H1 (cell line): Measurements from ENCODE around the gene CAMK2D. TPM values are rescaled to one million over a fixed set of nuclear protein-coding genes. Genes with fewer than 3 reads are reported as not detected.

Experiments used
- CTCF ChIA-PET: fragments of 300-600 bp; sonication (Branson Sonifier 250); formaldehyde crosslinking; loops from one replicate; lab custom pipeline; 2021; ENCODE audit not compliant: partially characterized antibody; lab: Charles Lee
- POLR2A ChIA-PET: fragments of 300-600 bp; sonication (Branson Sonifier 250); formaldehyde crosslinking; loops from one replicate; lab custom pipeline; 2021; ENCODE audit warnings: inconsistent platforms; ENCODE audit not compliant: partially characterized antibody; lab: Charles Lee
- DNase-seq, 2 experiments: peaks; one replicate each; pipeline versions ENCODE4 v3.0.0 to v3.0.0-alpha.2; 2010 to 2022; ENCODE audit warnings: low spot score in 2 of 2, low read depth in 1 of 2, mixed read lengths in 1 of 2
- FAIRE-seq: peaks from 2 replicates; lab custom pipeline; 2011; peaks lifted over from hg19 to GRCh38; lab: Jason Lieb, UNC
- H2AFZ ChIP-seq: 2 replicates; pipeline ENCODE4 v1.8.1; 2012; ENCODE audit warnings: low read length, inconsistent platforms
- H2AK5ac ChIP-seq: 2 replicates; pipeline ENCODE4 v1.6.1; 2013; ENCODE audit warnings: low read depth, low read length
- H2BK120ac ChIP-seq: replicated peaks from 2 replicates; pipeline ENCODE3; 2013; ENCODE audit warnings: low read depth, low read length, inconsistent platforms
- H2BK12ac ChIP-seq: 2 replicates; pipeline ENCODE4 v1.6.1; 2013; ENCODE audit warnings: low read depth, low read length
- H2BK15ac ChIP-seq: 2 replicates; pipeline ENCODE4 v1.6.1; 2013; ENCODE audit warnings: low read length
- H2BK20ac ChIP-seq: 2 replicates; pipeline ENCODE4 v1.6.1; 2013; ENCODE audit warnings: low read length
- H2BK5ac ChIP-seq: 2 replicates; pipeline ENCODE4 v1.6.1; 2013; ENCODE audit warnings: low read depth, low read length
- H3K14ac ChIP-seq: 2 replicates; pipeline ENCODE4 v1.6.1; 2013; ENCODE audit warnings: inconsistent platforms; ENCODE audit not compliant: insufficient read length
- H3K18ac ChIP-seq: 2 replicates; pipeline ENCODE4 v1.6.1; 2013; ENCODE audit warnings: low read length; ENCODE audit errors: extremely low read depth
- H3K23ac ChIP-seq: 2 replicates; pipeline ENCODE4 v1.6.1; 2013; ENCODE audit warnings: inconsistent platforms; ENCODE audit not compliant: insufficient read length
- H3K23me2 ChIP-seq: 2 replicates; pipeline ENCODE4 v1.6.1; 2013; ENCODE audit warnings: low read depth, low read length
- H3K27ac ChIP-seq: 2 replicates; pipeline ENCODE4 v1.6.1; 2011; ENCODE audit warnings: low read depth, low read length, inconsistent platforms
- H3K27me3 ChIP-seq, 4 experiments: replicated peaks in 1 of 4; 1 replicate in 1 of 4; 2 replicates in 3 of 4; pipeline versions ENCODE4 v1.6.1 to v1.8.1; 2011 to 2013; ENCODE audit warnings: low read length in 3 of 4, mild to moderate bottlenecking in 3 of 4, inconsistent platforms in 2 of 4, mixed read lengths in 2 of 4, moderate library complexity in 1 of 4; ENCODE audit not compliant: control insufficient read depth in 3 of 4, insufficient read depth in 3 of 4; ENCODE audit errors: extremely low read depth in 1 of 4
- H3K36me3 ChIP-seq, 4 experiments: 2 replicates each; pipeline versions ENCODE4 v1.6.1 to v1.8.1; 2011 to 2013; ENCODE audit warnings: mild to moderate bottlenecking in 4 of 4, low read length in 3 of 4, moderate library complexity in 2 of 4, control low read depth in 1 of 4, inconsistent platforms in 1 of 4; ENCODE audit not compliant: insufficient read depth in 4 of 4, control insufficient read depth in 2 of 4
- H3K4ac ChIP-seq: replicated peaks from 2 replicates; pipeline ENCODE3; 2013; ENCODE audit warnings: low read length, low read depth, mixed read lengths, inconsistent platforms; ENCODE audit not compliant: insufficient read length
- H3K4me1 ChIP-seq, 4 experiments: replicated peaks in 1 of 4; 1 replicate in 1 of 4; 2 replicates in 3 of 4; pipeline versions ENCODE4 v1.6.1 to v1.8.1; 2011 to 2013; ENCODE audit warnings: low read length in 3 of 4, inconsistent platforms in 2 of 4, mixed read lengths in 1 of 4; ENCODE audit not compliant: insufficient read depth in 4 of 4, control insufficient read depth in 3 of 4
- H3K4me2 ChIP-seq, 2 experiments: 2 replicates each; pipeline versions ENCODE4 v1.6.1 to v1.8.1; 2011 to 2013; ENCODE audit warnings: low read depth in 2 of 2, low read length in 2 of 2, control low read depth in 1 of 2, inconsistent platforms in 1 of 2, mild to moderate bottlenecking in 1 of 2; ENCODE audit not compliant: insufficient read depth in 1 of 2
- H3K4me3 ChIP-seq, 4 experiments: fragments of 200-600, 300-600 bp in 1 of 4; sonication (generic), shearing (Covaris generic), sonication (Bioruptor Twin) in 1 of 4; 2 replicates each; pipeline versions ENCODE4 v1.5.1 to v1.8.1; 2011 to 2016; ENCODE audit warnings: low read length in 4 of 4, low read depth in 3 of 4, control low read depth in 2 of 4, inconsistent platforms in 2 of 4, mild to moderate bottlenecking in 2 of 4, mixed read lengths in 1 of 4, moderate library complexity in 1 of 4; ENCODE audit not compliant: insufficient read depth in 2 of 4; ENCODE audit errors: extremely low read depth in 1 of 4
- H3K56ac ChIP-seq: replicated peaks from 2 replicates; pipeline ENCODE3; 2013; ENCODE audit warnings: low read depth, mild to moderate bottlenecking, mixed read lengths, low read length, inconsistent platforms; ENCODE audit not compliant: insufficient read length
- H3K79me1 ChIP-seq: 2 replicates; pipeline ENCODE4 v1.6.1; 2013; ENCODE audit warnings: low read depth, low read length, control low read depth
- H3K79me2 ChIP-seq, 2 experiments: 2 replicates each; pipeline versions ENCODE4 v1.6.1 to v1.8.1; 2012 to 2013; ENCODE audit warnings: low read length in 2 of 2, mild to moderate bottlenecking in 2 of 2, inconsistent platforms in 1 of 2; ENCODE audit not compliant: insufficient read depth in 2 of 2, control insufficient read depth in 1 of 2
- H3K9ac ChIP-seq, 4 experiments: replicated peaks in 1 of 4; 1 replicate in 1 of 4; 2 replicates in 3 of 4; pipeline versions ENCODE4 v1.6.1 to v1.8.1; 2011 to 2013; ENCODE audit warnings: low read depth in 3 of 4, low read length in 3 of 4, control low read depth in 2 of 4, mild to moderate bottlenecking in 2 of 4, moderate library complexity in 2 of 4, inconsistent platforms in 1 of 4; ENCODE audit errors: extremely low read depth in 1 of 4
- H3K9me3 ChIP-seq, 2 experiments: 2 replicates each; pipeline versions ENCODE4 v1.6.1 to v1.8.1; 2012 to 2013; ENCODE audit warnings: mild to moderate bottlenecking in 2 of 2, moderate library complexity in 2 of 2, control low read depth in 1 of 2, inconsistent platforms in 1 of 2, low read depth in 1 of 2, low read length in 1 of 2, mixed read lengths in 1 of 2; ENCODE audit not compliant: insufficient read depth in 2 of 2
- H4K20me1 ChIP-seq, 2 experiments: replicated peaks in 1 of 2; 2 replicates each; pipeline versions ENCODE3 to v1.8.1; 2011 to 2013; ENCODE audit warnings: inconsistent platforms in 2 of 2, low read length in 2 of 2, mild to moderate bottlenecking in 1 of 2; ENCODE audit not compliant: insufficient read depth in 2 of 2, control insufficient read depth in 1 of 2
- H4K5ac ChIP-seq: 2 replicates; pipeline ENCODE4 v1.6.1; 2013; ENCODE audit warnings: low read length, low read depth, mixed read lengths, inconsistent platforms; ENCODE audit not compliant: insufficient read length
- H4K8ac ChIP-seq: 2 replicates; pipeline ENCODE4 v1.8.0; 2013; ENCODE audit warnings: mild to moderate bottlenecking, moderate library complexity, low read length, inconsistent platforms; ENCODE audit not compliant: insufficient read depth; ENCODE audit errors: extremely low read depth
- H4K91ac ChIP-seq: replicated peaks from 2 replicates; pipeline ENCODE3; 2013; ENCODE audit warnings: low read length, mixed read lengths, inconsistent platforms; ENCODE audit not compliant: insufficient read length
- E2F6 ChIP-seq: IDR thresholded peaks from 2 replicates; pipeline ENCODE4 v1.6.1; 2012; ENCODE audit warnings: inconsistent platforms
- FOSL1 ChIP-seq: IDR thresholded peaks from 2 replicates; pipeline ENCODE4 v1.6.1; 2011; ENCODE audit warnings: mild to moderate bottlenecking, low read depth, low read length, moderate library complexity; ENCODE audit not compliant: insufficient read depth
- MAX ChIP-seq: IDR thresholded peaks from 2 replicates; pipeline ENCODE4 v1.6.1; 2012; ENCODE audit warnings: inconsistent platforms
- WGBS, 2 experiments: shearing (Covaris generic) in 1 of 2; methylation state at CpG; one replicate each; pipeline versions ENCODE4 v1.1.6 to v1.1.7; 2013 to 2015; ENCODE audit warnings: low lambda C conversion rate in 2 of 2, mixed read lengths in 2 of 2, inconsistent platforms in 1 of 2, low coverage in 1 of 2, missing lambda C conversion rate in 1 of 2; ENCODE audit not compliant: insufficient replicate concordance in 2 of 2, insufficient coverage in 1 of 2, insufficient read length in 1 of 2; ENCODE audit errors: extremely low coverage in 1 of 2, missing lambda C conversion rate in 1 of 2; 5-methylcytosine and 5-hydroxymethylcytosine counted together
- polyA plus RNA-seq, 7 experiments: library from polyadenylated mRNA; depleted of rRNA in 3 of 7; stranded (reverse) in 5 of 7; unstranded in 2 of 7; fragments of >200 nt in 5 of 7; fragments of 200-250 nt in 2 of 7; gene quantifications; 1 replicate in 5 of 7; 2 replicates in 1 of 7; 4 replicates in 1 of 7; pipeline versions ENCODE4 v1.2.1 to v1.2.3, GENCODE V29; 2011 to 2013; ENCODE audit warnings: missing spikeins in 2 of 7, mixed read lengths in 2 of 7
- total RNA-seq: library from RNA; stranded (reverse); fragmentation: NEBNext Ultra II Directional; extraction: Animal tissue kit (Norgen Biotek cat#: 25700); gene quantifications from 2 replicates; pipeline ENCODE4 v1.2.1, GENCODE V29; 2021

Gene CAMK2D
- total and polyA plus RNA-seq, 2 of the 8 experiments (the other 6 are each of a cell fraction or from before 2014, with no cell fraction given): 3.2 to 7.0 TPM

DNA sequence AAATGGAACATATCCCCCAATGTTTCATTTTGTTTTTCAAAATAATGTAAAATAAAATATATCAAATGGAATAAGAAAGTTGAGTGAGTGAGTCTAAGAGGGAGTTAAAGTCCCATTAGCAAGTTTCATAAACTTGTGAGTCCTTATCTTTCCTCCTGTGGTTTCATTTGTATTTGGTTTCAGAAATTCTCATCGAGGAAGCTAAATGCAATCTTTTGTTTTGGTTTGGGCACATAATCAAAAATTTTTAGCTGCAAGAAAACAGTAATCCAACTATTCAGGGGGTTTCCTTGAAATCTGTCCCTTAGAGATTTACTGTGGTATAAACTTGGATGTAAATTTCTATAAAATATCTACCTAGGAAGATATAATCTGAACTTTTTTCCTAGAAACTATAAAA, 124.2 kb downstream of the CAMK2D start:
- H3K4me3 ChIP-seq: no peak overlapping the region
- no peak overlapping the region for H3K4ac ChIP-seq
- no peak overlapping the region for H3K4me2 ChIP-seq
- no peaks in the 10 kb centered on the region for H3K79me2 ChIP-seq
- no peak overlapping the region for H2BK20ac ChIP-seq
- no peak overlapping the region for H2BK15ac ChIP-seq
- WGBS, 2 experiments: 90% methylated on average over 1 of the region's 1 CpG; no CpG with 5 or more reads in 1 of the 2 experiments
- H2BK120ac ChIP-seq: no peak overlapping the region
- no peaks in the 10 kb centered on the region for H3K23me2 ChIP-seq
- ChIA-PET CTCF (interaction anchor here (0.6 to 1.6 kb wide), 2 partner anchors 7 to 40 kb away, joined by 3 to 4 read pairs; no protein-coding TSS in a partner anchor), POLR2A (no interaction called here)
- H3K36me3 ChIP-seq: no peaks in the 10 kb centered on the region
- no peak for DNase-seq
- H4K5ac ChIP-seq: no peak overlapping the region
- no peak overlapping the region for H3K9ac ChIP-seq
- H2BK5ac ChIP-seq: no peak overlapping the region
- H3K56ac ChIP-seq: no peak overlapping the region
- H3K4me1 ChIP-seq: no peaks in the 10 kb centered on the region
- H3K18ac ChIP-seq: no peak overlapping the region
- FAIRE-seq: no peak
- H3K79me1 ChIP-seq: no peaks in the 10 kb centered on the region; the same call in 1 of the 2 replicates
- H3K27me3 ChIP-seq: no peaks in the 10 kb centered on the region
- no peak overlapping the region for H4K91ac ChIP-seq
- no peak overlapping the region for H2AK5ac ChIP-seq
- no peak overlapping the region for H2AFZ ChIP-seq
- TF ChIP-seq FOSL1: no peak
- no peak for TF ChIP-seq E2F6
- TF ChIP-seq MAX: no peak
- H4K8ac ChIP-seq: no peak overlapping the region
- no peak overlapping the region for H2BK12ac ChIP-seq
- H3K9me3 ChIP-seq: no peaks in the 10 kb centered on the region
- H3K27ac ChIP-seq: no peak overlapping the region
- no peak overlapping the region for H3K23ac ChIP-seq
- H4K20me1 ChIP-seq: no peaks in the 10 kb centered on the region
- no peak overlapping the region for H3K14ac ChIP-seq
